ENCODE results near the gene DMRTB1.
"Not testable (repeated sequence)": the region's sequence is repeated elsewhere in the genome, so short reads cannot be mapped to it uniquely, and the experiment has no call there.

The DMRTB1 gene

DNA sequence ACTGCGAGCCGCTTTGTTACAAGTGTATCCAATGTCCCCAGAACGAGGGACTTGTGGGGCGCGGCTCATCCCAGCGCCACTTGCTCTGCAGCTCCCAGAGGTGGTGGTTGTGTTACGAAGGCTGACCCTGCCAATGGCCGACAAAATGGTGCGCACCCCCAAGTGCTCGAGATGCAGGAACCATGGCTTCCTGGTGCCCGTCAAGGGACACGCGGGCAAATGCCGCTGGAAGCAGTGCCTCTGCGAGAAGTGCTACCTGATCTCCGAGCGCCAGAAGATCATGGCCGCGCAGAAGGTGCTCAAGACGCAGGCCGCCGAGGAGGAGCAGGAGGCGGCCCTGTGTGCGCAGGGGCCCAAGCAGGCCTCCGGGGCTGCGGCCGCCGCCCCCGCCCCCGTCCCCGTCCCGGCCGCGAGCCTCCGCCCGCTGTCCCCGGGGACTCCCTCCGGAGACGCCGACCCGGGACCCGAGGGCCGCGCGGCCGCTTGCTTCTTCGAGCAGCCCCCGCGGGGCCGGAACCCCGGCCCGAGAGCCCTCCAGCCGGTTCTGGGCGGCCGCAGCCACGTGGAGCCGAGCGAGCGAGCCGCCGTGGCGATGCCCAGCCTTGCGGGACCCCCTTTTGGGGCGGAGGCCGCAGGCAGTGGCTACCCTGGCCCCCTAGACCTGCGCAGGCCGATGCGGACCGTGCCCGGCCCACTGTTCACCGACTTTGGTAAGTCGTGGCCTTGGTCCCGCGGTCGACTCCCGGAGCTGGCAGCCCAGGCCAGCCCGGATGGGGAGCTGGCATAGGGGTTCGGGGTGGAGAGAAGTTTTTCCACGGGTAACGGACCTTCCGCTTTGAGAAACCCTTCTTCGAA, at the start of gene DMRTB1:
Gene DMRTB1, plus strand, starts transcription at position 79 of the 855 bp plus-strand sequence. Its CDS starts 55 bp downstream, at position 134.
- no peak for DNase-seq

DNA sequence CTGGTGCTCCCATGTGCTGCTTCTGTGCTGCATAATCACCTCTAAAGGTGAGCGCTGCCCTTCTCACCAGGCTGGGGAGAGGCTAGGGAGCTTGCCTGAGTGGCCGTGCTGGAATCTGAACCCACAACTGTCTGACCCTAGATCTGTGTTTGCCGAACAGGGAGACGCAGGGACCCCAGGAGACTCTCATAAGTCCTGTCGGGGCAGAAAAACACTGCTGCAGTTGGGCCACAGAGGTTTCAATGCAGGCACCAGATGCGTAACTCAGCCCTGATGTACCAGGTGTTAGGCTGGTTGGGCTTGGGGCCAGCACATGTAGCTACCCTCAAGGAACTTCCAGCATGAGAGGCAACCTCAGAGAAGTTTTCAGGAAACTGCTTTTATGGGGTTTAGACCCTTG, 49.5 kb upstream of the DMRTB1 start:
- no peak for DNase-seq

DNA sequence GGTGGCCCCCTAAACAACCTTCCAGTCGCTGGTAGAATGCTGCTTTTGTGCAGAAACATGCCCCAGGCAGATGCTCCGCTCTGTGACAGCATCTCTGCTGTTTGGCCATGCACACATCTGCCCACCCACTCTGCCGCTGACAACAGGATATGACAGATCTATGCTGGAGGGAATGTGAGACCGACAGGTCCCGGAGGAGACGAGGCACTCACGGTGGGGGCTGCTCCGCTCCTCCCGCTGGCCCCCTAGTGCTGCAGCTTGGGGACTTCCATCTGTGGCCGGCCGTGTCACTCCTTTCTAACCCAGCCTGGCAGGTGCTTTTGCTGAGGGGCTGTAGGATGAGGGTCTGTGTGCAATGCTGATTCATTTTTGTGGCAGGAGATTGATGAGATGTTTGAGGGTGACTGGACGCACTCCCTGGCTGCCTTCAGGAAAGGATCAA, 49.1 kb upstream of the DMRTB1 start:
- DNase-seq = no peak

DNA sequence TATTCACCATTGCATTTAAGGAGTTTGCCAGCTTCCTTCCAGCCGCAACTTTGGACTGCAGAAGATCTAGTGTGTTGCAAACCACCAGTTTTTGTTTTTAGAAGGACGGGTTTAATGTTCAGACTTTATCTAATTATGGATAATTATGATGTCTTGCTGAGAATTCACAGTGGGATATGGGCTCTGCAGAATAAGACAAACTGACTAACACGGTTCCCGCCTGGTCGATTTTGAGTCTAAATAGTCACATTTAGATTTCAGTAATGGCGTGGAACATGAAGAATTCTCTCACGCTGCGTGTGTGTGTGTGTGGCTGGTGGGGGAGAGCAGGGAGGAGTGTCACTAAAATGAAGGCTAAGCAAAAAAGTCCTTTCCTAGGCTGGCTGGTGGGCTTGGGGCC, 48.5 kb upstream of the DMRTB1 start:
- DNase-seq = no peak

DNA sequence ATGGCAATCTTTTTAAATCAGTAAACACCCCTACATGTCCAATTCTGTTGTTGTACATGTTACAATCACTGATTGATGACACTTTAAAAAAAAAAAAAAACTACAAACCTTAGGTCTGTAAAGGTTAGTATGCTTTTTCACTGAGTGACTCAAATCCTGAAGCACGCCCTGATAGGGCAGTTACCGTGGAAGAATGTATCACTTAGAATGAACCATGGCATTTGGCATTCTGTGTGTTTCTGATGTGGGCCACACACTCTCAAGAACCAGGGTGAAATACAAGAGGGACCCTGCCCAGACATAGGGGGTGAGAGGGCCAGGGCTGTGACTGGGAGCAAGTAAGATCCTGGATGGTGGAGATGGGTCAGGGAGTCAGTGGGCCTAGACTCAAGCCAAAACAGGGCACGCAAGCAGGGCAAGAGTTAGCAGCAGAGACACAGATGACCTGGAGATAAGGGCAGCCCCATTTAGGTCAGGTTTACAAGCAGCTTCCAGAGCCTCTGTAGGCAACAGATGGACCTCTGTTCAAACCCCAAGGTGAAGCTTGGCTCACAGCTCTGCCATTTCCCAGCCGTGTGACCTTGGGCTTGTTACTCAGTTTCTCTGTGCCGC, 47.6 kb upstream of the DMRTB1 start:
- no peak for DNase-seq

DNA sequence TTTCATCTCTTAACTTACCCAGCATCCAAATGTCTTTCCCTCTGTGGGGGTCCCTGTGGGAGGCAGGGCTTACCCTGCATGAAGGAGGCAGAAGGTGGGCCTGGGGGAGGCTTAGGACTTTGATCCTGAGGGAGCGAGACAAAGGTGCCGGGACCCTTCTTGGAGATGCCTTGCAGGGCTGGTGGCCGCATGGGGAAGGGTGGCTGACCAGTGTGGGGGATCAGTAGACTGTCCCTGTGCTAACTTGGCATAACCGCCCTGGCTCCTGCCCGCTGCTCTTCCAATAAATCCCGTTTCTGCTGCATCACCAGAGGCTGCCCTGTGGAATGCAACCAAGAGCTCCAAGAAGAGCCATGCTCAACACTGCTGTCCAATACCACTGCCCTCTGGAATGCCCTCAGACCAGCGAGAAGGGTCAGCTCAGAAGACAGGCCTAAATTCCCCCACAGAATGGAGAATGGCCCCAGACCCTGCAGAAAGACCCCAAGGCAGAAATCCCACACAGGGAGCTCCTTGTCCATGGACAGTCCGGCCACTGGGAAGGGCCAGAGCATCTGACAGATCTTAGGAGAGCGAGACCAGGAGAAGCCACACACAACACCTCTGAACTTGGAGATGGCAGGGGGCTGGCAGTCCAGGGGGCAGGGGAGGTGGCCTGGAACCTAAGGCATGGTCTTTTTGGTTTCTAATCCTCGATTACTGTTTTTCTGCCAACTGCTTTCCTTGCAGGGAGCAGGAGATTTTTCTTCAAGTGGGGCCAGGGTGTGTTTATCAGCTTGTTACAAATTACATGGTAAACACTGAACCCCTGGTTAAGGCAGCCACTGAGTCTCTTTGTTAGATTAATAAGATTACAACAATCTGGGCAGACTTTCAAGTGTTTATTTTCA, 46.7 kb upstream of the DMRTB1 start:
- no peak for DNase-seq

DNA sequence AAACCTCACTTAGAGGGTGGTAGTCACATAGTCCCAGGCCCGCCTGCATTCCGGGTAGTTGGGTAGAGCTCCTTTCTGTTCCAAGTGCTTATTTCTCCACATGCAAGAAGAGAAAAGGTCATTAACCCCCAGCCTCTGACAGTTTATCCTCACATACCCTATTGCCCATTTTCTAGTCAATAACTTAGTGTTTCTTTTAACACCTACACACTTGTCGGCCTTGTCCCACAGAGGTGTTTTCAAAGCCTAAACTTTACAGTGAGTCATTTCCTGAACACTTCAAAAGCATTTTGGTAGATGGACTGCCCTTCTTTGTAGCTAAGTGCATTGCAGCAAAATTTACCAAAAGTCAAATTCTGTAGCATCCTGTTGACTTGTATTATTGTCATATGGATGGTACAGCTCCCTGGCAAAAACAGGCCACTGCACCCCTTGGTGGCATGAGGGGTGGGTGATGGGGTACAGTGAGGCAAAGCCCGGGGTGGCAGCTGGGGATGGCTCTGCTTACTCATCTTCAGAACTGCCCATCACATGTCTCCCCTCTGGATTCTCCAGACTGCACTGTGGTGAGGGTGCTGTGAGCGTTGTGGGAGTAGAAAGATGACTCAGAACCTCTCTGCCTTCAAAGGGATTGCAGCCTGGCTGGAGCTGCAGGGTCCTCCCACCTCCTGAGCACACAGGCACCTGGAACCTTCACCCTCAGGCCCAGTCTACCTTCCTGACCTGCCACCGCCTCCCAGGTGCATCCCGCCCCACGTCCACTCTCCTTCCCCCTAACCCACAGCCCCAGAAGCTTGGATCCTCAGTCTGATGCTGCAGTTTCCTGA, 45.8 kb upstream of the DMRTB1 start:
- no peak for DNase-seq

DNA sequence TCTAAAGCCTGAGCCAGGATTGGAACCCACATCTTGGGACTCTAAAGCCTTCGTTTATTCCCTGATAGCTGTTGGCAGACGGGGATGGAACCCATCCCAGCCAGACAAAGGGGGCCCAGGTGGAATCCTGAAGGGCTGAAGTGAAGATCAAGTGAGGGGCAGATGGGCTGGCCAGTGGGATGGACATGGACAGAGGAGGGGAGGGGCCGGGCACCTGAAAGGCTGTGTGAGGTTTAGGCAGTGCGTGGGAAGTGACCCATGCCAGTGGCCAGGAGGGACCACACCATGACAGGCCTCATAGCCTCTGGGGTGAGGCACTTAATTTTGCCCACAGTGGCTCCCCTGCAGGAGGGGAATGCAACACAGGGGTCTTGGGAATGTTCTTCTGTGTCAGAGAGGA, 44.6 kb upstream of the DMRTB1 start:
- no peak for DNase-seq

DNA sequence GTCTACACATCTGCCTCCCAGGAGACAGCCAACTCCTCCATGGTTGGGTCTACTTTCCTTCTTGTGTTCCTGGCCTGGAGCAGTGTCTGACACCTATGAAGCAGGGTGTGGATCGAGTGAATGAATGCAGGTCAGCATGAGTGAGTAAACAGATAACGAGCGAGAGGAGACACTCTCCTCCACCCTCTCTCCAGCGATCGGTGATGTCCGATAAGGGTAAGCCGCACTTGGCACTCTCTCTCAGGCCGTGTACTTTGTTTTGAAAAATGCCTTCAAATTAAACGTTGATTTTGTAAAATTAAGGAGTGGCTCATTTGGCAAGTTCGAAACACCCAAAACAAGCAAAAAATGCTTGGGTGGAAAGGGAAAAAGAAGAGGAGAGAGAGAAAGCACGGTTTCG, 43.8 kb upstream of the DMRTB1 start:
- no peak for DNase-seq

DNA sequence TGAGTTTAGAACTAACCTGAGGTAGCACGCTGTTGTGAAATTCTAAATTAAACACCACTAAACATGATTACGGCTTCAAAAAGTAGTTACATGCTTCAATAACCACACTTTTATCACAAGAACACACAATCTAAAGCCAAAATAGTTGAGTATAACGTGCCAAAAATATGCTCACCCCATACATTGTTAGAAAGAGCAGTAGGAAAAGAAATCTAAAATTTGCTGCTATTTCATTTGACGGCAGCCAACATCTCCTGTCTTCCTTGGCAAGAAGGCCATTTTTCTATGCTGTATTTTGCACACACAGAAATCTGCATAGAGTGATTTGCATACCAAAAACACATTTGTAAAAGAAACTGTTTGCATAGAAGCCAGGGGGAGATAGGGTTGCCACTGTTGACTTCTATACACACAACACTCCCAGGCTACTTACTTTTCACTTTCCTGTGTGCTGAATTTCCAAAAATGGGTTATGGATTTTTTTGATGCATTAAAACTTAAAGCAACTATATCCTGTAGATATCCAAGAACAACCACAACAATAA, 42.9 kb upstream of the DMRTB1 start:
- DNase-seq = no peak

DNA sequence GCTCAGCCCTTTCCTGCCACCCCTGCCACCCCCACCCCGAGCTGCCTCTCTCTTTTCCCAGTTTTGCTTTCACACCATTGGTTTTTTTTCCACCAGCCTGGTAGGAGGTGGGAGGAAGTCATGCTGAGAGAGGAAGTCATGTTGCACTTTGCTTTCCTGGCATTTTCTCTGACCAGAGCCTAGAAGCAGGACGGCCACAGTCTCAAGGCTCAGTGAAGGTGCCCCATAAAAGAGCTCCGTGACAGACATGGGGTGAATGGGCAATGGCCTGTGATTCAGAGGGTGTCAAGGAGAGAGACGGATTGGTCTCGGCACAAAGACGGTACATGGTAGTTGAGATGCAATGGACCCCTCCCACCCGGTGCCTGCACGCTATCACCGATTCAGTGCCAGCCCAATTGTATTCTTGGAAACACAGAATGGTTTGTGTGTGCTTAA, 42.1 kb upstream of the DMRTB1 start:
- DNase-seq = no peak

DNA sequence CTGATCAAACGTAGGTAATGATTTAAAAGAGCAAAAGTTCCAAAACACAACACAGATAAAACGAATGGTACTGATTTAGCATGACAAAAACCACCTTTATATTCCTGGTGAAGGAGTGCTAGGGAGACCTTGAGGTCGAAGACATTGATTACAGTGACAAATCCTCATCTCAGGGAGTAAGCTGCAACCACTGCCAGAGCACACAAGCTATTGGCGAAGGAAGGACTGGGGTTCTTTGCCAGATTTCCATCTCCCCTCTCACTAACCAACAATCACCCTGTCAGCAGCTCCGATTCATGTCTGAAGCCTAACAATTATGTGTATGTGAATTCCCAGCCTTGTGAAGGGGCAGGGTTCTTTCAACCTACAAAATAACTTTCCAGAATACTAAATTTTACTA, 40.2 kb upstream of the DMRTB1 start:
- DNase-seq = no peak

DNA sequence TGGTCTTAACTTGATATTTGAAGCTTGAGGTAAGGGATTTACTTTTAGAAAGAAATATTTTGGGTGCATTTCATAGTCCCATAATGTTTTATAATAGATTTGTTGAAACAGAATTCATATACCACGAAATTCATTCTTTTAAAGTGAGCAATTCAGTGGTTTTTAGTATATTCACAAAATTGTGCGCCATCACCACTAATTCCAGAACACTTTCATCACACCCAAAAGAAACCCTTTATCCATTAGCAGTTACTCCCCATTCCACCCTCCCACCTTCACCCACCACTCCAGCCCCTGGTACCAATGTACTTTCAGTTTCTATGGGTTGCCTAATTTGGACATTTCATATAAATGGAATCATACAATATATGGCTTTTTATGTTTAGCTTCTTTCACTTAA, 38.9 kb upstream of the DMRTB1 start:
- DNase-seq = no peak

DNA sequence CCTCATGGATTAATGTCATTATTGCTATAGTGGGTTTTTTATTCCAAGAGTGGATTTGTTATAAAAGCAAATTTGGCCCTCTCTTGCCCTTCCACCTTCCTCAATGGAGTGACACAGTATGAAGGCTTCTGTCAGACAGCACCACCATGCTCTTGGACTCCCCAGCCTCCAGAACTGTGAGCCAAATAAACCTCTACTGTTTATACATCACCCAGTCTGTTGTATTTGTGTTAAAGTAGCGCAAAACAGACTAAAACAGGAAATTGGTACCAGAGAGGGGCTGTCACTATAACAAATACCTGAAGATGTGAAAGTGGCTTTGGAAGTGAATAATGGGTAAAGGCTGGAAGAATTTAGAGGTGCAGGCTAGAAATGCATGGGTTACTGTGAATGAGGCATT, 38.0 kb upstream of the DMRTB1 start:
- no peak for DNase-seq

DNA sequence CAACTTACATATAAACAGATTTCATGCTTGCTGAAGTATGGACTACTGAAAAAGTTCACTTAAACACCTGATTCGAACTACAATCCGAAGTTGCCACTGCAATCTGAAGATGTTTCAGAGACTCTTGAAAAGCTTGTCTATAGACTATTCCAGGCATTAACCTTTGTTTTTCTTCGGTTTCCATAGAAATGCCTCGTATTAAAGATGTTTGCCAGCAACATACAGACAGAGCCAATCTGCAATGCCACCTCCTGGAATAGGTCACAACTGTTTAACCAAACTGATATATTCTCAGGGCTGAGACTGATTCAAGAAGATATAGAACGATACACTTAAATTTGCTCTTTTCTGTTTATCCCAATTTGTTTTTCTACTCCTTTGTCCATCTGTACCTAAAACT, 28.9 kb upstream of the DMRTB1 start:
- DNase-seq = no peak

DNA sequence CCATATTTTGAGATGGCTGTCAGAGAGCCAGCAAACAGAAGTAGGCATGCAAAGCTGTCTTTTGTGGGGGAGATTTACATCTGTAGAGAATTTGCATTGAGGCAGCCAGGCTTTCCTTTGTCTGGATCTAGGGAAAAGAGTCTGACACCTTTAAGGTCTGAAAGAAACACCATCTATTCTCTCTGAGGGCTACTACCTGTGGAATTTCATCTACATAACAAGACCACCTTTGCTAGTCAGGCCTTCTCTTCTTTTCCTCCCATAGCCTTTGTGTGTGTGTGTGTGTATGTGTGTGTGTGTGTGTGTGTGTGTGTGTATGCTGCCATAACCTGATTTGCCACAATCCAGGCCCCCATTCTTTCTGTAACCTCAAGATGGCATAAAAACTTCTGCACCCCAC, 28.4 kb upstream of the DMRTB1 start:
- DNase-seq = no peak

DNA sequence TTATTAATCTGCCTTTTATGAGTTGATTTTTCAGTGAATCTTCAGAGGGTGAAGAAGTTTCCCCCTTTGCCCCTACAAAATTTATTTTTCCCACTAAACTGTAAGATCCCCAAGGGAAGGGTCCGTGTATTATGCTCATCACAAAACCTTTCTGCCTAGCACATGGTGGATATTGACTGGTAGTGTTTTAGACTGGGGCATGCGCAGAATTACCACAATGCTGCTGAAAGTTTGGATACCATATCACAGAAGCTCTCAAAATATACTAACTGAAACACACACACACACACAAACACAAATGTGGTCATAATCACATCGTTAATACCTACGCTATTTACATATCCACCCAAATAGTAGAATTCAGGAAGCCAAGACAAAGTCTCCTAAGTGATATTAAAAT, 28.0 kb upstream of the DMRTB1 start:
- DNase-seq = no peak

DNA sequence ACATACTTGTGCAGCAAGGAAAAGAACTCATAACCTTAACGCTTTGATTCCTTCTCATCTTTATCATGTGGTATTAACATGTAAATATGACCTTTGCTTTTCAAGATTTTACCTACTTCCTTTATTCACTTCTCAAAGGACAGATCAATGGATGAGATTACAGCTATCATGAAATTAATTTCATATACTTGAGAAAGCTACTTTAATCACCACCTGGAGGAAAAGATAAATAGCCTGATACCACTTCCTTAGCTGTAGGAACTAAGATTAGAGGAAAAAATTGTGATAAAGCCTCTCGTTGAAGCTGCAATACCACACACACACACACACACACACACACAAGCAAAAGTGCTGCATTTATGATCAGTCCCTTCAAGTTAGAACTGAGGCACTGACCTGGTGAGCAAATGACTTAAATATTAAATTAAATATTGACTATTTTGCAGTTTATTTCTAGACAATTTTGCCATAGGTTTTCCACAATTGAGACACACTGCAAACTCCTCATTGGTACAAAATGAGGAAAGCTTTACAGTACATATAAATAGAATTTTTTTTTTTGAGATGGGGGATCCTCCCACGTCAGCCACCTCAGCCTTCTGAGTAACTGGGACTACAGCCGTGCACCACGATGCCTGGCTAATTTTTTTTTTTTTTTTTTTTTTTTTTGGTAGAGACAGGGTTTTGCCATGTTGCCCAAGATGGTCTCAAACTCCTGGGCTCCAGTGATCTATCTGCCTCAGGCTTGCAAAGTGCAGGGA, 27.2 kb upstream of the DMRTB1 start:
- DNase-seq = no peak

DNA sequence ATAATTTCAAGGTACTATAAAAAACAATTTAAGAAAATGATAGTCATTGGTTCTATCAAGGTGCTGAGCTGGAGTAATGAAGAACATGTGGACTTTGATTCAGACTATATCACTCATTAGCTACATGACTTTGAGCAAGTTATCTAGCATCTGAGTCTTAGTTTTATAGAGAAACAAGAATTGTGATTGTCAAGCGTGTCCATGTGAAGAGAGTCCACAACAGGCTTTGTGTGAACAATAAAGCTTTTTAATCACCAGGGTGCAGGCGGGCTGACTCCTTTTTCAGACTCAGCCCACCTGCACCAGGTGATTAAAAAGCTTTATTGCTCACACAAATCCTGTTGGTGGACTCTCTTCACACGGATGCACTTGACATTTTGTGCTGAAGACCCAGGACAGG, 26.6 kb upstream of the DMRTB1 start:
- no peak for DNase-seq

DNA sequence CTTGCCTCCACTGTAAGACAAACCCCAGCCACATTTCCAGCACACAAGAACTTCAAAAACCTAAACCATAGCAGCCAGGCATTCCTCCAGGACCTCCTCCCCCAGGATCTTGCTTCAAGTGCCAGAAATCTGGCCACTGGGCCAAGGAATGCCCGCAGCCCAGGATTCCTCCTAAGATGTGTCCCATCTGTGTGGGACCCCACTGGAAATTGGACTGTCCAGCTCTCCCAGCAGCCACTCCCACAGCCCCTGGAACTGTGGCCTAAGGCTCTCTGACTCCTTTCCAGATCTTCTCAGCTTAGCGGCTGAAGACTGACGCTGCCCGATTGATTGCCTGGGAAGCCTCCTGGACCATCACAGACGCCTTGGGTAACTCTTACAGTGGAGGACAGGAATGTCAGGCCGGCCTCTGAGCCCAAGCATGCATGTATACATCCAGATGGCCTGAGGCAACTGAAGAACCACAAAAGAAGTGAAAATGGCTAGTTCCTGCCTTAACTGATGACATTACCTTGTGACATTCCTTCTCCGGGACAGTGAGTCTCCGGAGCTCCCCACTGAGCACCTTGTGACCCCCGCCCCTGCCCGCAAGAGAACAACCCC, 24.7 kb upstream of the DMRTB1 start:
- not testable (repeated sequence) for DNase-seq

DNA sequence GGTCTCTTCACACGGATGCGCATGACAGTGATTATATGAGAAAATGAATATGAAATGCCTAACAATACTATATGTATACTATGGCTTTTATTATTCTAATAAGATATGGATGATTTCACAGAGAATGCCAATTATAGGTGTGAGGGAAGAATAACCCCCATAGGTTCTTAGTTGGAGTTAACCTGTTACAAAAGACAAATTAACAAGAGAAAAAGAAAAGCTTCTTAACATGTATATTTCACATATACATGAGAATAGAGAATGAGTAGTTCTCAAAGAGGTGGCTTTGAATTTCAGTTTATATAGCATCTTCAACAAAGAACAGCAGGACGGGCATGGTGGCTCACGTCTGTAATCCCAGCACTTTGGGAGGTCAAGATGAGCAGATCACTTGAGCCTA, 24.0 kb upstream of the DMRTB1 start:
- DNase-seq = no peak

Measured in NCI-H1105 treated with DMSO at 0.1 percent for 48 hours (cell line).